Measurements from ENCODE around the gene TTC9. TPM values are rescaled to one million over a fixed set of nuclear protein-coding genes. Genes with fewer than 3 reads are reported as not detected.

TTC9 gene
- total RNA-seq, 1 experiment from 2014 or later, result 26.2 TPM

- TF ChIP-seq AFF4 (CRISPR knock-in tag; IDR thresholded peaks at IDR 0.05; ENCODE audit: borderline replicate concordance), result no peak
- no peak for TF ChIP-seq JAZF1 (CRISPR knock-in tag; IDR thresholded peaks at IDR 0.05)
- TF ChIP-seq CDX4 (CRISPR knock-in tag; IDR thresholded peaks at IDR 0.05; ENCODE audit: borderline replicate concordance), result no peak
- TF ChIP-seq CBFB (CRISPR knock-in tag; IDR thresholded peaks at IDR 0.05; ENCODE audit: low read depth), result no peak
- peak; percentile 82; the same call in 1 of the 2 replicates for TF ChIP-seq FOXK1 (CRISPR knock-in tag; IDR thresholded peaks at IDR 0.05)
- TF ChIP-seq MYBL2 (CRISPR knock-in tag; IDR thresholded peaks at IDR 0.05), result no peak; the same call in 1 of the 2 replicates
- TF ChIP-seq IRF2 (CRISPR knock-in tag; IDR thresholded peaks at IDR 0.05; ENCODE audit: borderline replicate concordance, low read depth), result no peak
- peak; percentile 17; the same call in 1 of the 2 replicates for TF ChIP-seq ZNF423 (CRISPR knock-in tag; IDR thresholded peaks at IDR 0.05)
- TF ChIP-seq GTF2I (CRISPR knock-in tag; conservative IDR thresholded peaks at IDR 0.05), result no peak
- no peak for TF ChIP-seq MLX (CRISPR knock-in tag; IDR thresholded peaks at IDR 0.05)
- TF ChIP-seq ZNF281 (CRISPR knock-in tag; IDR thresholded peaks at IDR 0.05), result no peak
- TF ChIP-seq AR (CRISPR knock-in tag; IDR thresholded peaks at IDR 0.05), result no peak
Measured at GRCh38 chr14:70655110-70655826, 13.6 kb downstream of the TTC9 start (continued).

GRCh38 chr14:70658899-70659298 is 17.2 kb downstream of the TTC9 start:
- Mint-ChIP-seq H3K4me3 (no peak overlapping the region), H3K27ac (peak overlapping the region; percentile 73; the same call in 1 of the 2 replicates), H3K36me3 (peaks cover 25% of the 10 kb centered on the region), H3K9me3 (no peaks in the 10 kb centered on the region), H3K4me1 (peaks cover 94% of the 10 kb centered on the region), H3K27me3 (ENCODE audit: low read depth) (no peaks in the 10 kb centered on the region)
- ChIA-PET CTCF (interaction anchor here (1.5 to 2.0 kb wide), 2 partner anchors 49 to 54 kb away, joined by 4 to 6 read pairs; no protein-coding TSS in a partner anchor), POLR2A (no interaction called here)
- DNase-seq (ENCODE audit: low spot score) (no peak), ATAC-seq (no peak)
- TF ChIP-seq KAT7 (CRISPR knock-in tag; IDR thresholded peaks at IDR 0.05; ENCODE audit: borderline replicate concordance), result no peak
- TF ChIP-seq E2F4 (CRISPR knock-in tag; IDR thresholded peaks at IDR 0.05; ENCODE audit: borderline replicate concordance, low read depth), result no peak
- TF ChIP-seq NR1H2 (CRISPR knock-in tag; IDR thresholded peaks at IDR 0.05), result no peak
- TF ChIP-seq ZMAT4 (CRISPR knock-in tag; IDR thresholded peaks at IDR 0.05), result no peak
- TF ChIP-seq PREB (CRISPR knock-in tag; IDR thresholded peaks at IDR 0.05; ENCODE audit: borderline replicate concordance), result no peak
- no peak for TF ChIP-seq TEAD1 (CRISPR knock-in tag; IDR thresholded peaks at IDR 0.05)
- TF ChIP-seq IRF2 (CRISPR knock-in tag; IDR thresholded peaks at IDR 0.05; ENCODE audit: borderline replicate concordance, low read depth), result no peak

All from WTC11 (cell line).